Heart left ventricle (tissue), 16 donors: ENCODE results near the gene PLXNB3. TPM values are rescaled to one million over a fixed set of nuclear protein-coding genes. Genes with fewer than 3 reads are reported as not detected.
A peak's percentile ranks its signal among the peaks of the same experiment; 100 is the strongest.

ENCODE experiments used
- ATAC-seq, 4 donors: fragments of 200-7000 bp; cut with Tn5 transposase; one replicate each; pipeline ENCODE4 v1.9.1; 2020 to 2022; ENCODE audit warnings: moderate library complexity in 4 of 4, mild to moderate bottlenecking in 3 of 4, moderate number of reproducible peaks in 1 of 4
- DNase-seq, 5 donors: peaks; one replicate each; pipeline ENCODE4 v3.0.0-alpha.2; 2020
- H3K27ac ChIP-seq, 12 donors: fragments of 200-600 bp; sonication (generic) in 4 of 12; one replicate each; pipeline versions ENCODE4 v1.5.0 to v1.8.0; 2016 to 2022; ENCODE audit warnings: mild to moderate bottlenecking in 2 of 12
- H3K27me3 ChIP-seq, 9 donors: fragments of 200-600 bp; sonication (generic) in 2 of 9; one replicate each; pipeline versions ENCODE4 v1.5.1 to v1.8.0; 2016 to 2022; ENCODE audit warnings: mild to moderate bottlenecking in 3 of 9
- H3K36me3 ChIP-seq, 9 donors: fragments of 200-600 bp; sonication (generic) in 2 of 9; one replicate each; pipeline versions ENCODE4 v1.5.0 to v1.8.0; 2018 to 2022; ENCODE audit warnings: mild to moderate bottlenecking in 2 of 9
- H3K4me1 ChIP-seq, 12 donors: fragments of 200-600 bp; sonication (generic) in 4 of 12; one replicate each; pipeline versions ENCODE4 v1.5.0 to v1.8.0; 2016 to 2022; ENCODE audit warnings: mild to moderate bottlenecking in 3 of 12
- H3K4me3 ChIP-seq, 12 donors: fragments of 200-600 bp; sonication (generic) in 4 of 12; one replicate each; pipeline versions ENCODE4 v1.5.0 to v1.8.0; 2017 to 2022; ENCODE audit warnings: mild to moderate bottlenecking in 9 of 12, moderate library complexity in 4 of 12
- H3K9me3 ChIP-seq, 12 donors: fragments of 200-600 bp; sonication (generic) in 4 of 12; one replicate each; pipeline versions ENCODE4 v1.5.0 to v1.8.0; 2016 to 2022; ENCODE audit warnings: mild to moderate bottlenecking in 1 of 12
- POLR2A ChIP-seq, 2 donors: fragments of 450-650 bp; IDR thresholded peaks; one replicate each; pipeline ENCODE4 v1.6.1; 2017; ENCODE audit warnings: antibody characterized with exemption in 2 of 2, mild to moderate bottlenecking in 2 of 2, moderate library complexity in 2 of 2
- WGBS, 4 donors: extraction: QIAGEN DNeasy Blood & Tissue Kit in 2 of 4; methylation state at CpG; one replicate each; pipeline versions ENCODE4 v1.1.5 to v1.1.7; 2013 to 2018; 5-methylcytosine and 5-hydroxymethylcytosine counted together
- intact Hi-C, 10 donors: fragments of 100-400 bp; cut with DNase I; formaldehyde crosslinking; loops; one replicate each; pipeline versions ENCODE4 v1.11.1 to v1.14.2; 2022
- polyA plus RNA-seq, 2 donors: library from polyadenylated mRNA; stranded (reverse); fragments of 200-250 nt; gene quantifications; one replicate each; pipeline ENCODE4 v1.2.3, GENCODE V29; 2013
- total RNA-seq, 9 donors: library from RNA; depleted of rRNA in 2 of 9; stranded (reverse); fragments of >200 nt in 2 of 9; fragmentation: NEBNext Ultra II Directional in 3 of 9; extraction: Animal tissue kit (Norgen Biotek cat#: 25700) in 3 of 9; gene quantifications; one replicate each; pipeline versions ENCODE4 v1.1.0 to v1.2.4, GENCODE V29; 2016 to 2023
- TF ChIP-seq, protein P1 (sequence below), 12 donors: fragments of 200-600 bp; sonication (generic) in 4 of 12; IDR thresholded peaks; one replicate each; pipeline versions ENCODE4 v1.5.0 to v1.8.0; 2018 to 2022; ENCODE audit warnings: antibody characterized with exemption in 12 of 12, mild to moderate bottlenecking in 5 of 12
- donor health status: ischemic (EF 13 %, LVEDD 7.1; RV severe dilation, severe dysfunction).
- donor health status: healthy with polysubstance abuse.
- donor health status: DM: no; HTN: yes; CAD: no.
- donor health status: DM: no; HTN: no; CAD: no.
- donor health status: ischemic (EF 25% LVEDD 6.9; RV normal size, moderate dysfunction).
- donor health status: ischemic (EF 25% LVEDD 5.7; RV mildly dilated, moderate dysfunction).
- donor health status: healthy.
- donor health status: DM: yes; HTN: yes; CAD: no.
- donor health status: ischemic (EF 35%, LVEDD 5.7; RV mildly dilated, moderate dysfunction).
- donor health status: nonischemic (EF 11% LVEDD 7.7; RV severe dilation, severe dysfunction).
- donor health status: DM: yes; HTN: yes; CAD: no.
- donor health status: PGD.
- donor health status: ischemic (EF 29% LVEDD 5.4; RV normal size, mild dysfunction).
- donor health status: nonischemic (EF 23%, LVEDD 6.1; RV moderate dilation, normal function).

PLXNB3 gene
- total and polyA plus RNA-seq, 11 donors = 0.51 to 8.6 (median 2.8) TPM

DNA sequence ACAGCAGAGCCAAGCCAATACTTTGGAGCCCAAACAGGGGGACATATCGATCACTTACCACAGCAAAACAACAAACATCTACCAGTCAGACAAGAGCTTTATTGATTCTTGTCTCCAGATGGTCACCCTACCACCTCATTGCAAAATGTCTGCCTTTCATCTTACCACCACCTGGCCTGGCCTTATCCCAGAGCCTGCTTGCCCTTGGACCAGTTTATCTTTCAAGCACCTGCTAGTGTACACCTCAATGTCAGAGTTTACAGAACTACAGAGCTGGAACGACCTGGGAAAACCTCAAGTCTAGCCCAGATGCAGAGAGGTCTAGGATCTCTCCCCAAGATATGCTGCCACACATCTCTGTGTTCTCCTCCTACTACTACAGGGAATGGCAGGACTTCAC is 44.3 kb upstream of the PLXNB3 start:
- DNase-seq (no peak), ATAC-seq (no peak)
- H3K27me3 ChIP-seq = peaks cover 0 to 4% (median 0%) of the 10 kb centered on the region in 9 donors
- intact Hi-C loops = loop anchor here in 1 of 10 donors (10.0 kb wide), 1 partner anchor 205 kb away; the partner anchor contains the start of gene ARHGAP4
- H3K4me3 ChIP-seq = no peak overlapping the region
- peaks cover 0 to 3% (median 0%) of the 10 kb centered on the region in 12 donors for H3K9me3 ChIP-seq
- H3K27ac ChIP-seq = no peak overlapping the region
- TF ChIP-seq POLR2A (IDR thresholded peaks at IDR 0.05) = no peak
- TF ChIP-seq, protein P1, sequence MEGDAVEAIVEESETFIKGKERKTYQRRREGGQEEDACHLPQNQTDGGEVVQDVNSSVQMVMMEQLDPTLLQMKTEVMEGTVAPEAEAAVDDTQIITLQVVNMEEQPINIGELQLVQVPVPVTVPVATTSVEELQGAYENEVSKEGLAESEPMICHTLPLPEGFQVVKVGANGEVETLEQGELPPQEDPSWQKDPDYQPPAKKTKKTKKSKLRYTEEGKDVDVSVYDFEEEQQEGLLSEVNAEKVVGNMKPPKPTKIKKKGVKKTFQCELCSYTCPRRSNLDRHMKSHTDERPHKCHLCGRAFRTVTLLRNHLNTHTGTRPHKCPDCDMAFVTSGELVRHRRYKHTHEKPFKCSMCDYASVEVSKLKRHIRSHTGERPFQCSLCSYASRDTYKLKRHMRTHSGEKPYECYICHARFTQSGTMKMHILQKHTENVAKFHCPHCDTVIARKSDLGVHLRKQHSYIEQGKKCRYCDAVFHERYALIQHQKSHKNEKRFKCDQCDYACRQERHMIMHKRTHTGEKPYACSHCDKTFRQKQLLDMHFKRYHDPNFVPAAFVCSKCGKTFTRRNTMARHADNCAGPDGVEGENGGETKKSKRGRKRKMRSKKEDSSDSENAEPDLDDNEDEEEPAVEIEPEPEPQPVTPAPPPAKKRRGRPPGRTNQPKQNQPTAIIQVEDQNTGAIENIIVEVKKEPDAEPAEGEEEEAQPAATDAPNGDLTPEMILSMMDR (IDR thresholded peaks at IDR 0.05) = no peak
- H3K36me3 ChIP-seq = peaks cover 0 to 58% (median 48%) of the 10 kb centered on the region in 9 donors
- WGBS, 4 donors = 60 to 90% (median 77%) methylated on average over 2 of the region's 2 CpGs
- H3K4me1 ChIP-seq = peaks cover 0 to 18% (median 9%) of the 10 kb centered on the region in 12 donors

DNA sequence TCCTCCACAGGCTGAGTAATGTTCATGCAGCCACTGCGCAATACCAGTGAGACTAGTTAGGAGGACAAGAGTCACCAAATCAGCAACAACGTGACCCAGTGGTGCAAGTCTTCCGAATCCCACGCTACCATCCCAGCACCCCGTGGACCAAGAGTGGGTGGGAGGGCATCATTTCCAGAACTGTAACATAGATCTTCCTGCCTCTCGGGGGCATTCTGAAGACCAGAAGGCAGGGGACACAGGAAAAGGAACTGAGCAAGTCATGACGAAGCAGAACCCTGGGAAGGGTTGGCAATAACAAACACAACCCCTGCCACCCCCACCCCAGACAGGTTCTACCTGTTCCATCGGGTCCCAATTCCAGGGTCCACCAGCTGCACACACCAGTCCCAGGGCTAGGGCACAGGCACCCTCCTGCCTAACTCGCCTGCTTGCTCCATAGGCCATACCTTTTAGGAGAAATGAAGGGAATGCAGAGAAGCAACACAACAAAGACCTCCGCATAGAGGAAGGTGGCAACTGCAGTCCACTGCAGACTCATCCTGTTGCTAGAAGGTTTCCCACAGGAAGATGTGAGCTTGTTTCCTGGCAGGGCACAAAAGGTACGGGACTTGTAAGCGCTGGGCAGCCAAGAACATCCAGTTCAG is 41.2 kb upstream of the PLXNB3 start:
- H3K4me3 ChIP-seq = peak overlapping the region in 10 of 12 donors; percentile 49 to 95 (median 74)
- intact Hi-C loops = loop anchor here in 1 of 10 donors (10.0 kb wide), 1 partner anchor 202 kb away; the partner anchor contains the start of gene ARHGAP4
- DNase-seq (no peak), ATAC-seq (no peak)
- H3K4me1 ChIP-seq = peaks cover 3 to 45% (median 38%) of the 10 kb centered on the region in 12 donors
- peaks cover 0 to 6% (median 0%) of the 10 kb centered on the region in 9 donors for H3K27me3 ChIP-seq
- peaks cover 0 to 3% (median 0%) of the 10 kb centered on the region in 12 donors for H3K9me3 ChIP-seq
- peaks cover 0 to 42% (median 29%) of the 10 kb centered on the region in 9 donors for H3K36me3 ChIP-seq
- WGBS, 4 donors = 44 to 73% (median 58%) methylated on average over 12 of the region's 12 CpGs
- H3K27ac ChIP-seq = peak overlapping the region in 11 of 12 donors; percentile 85 to 94 (median 91)
- TF ChIP-seq, protein P1 (IDR thresholded peaks at IDR 0.05) = no peak
- no peak for TF ChIP-seq POLR2A (IDR thresholded peaks at IDR 0.05)

DNA sequence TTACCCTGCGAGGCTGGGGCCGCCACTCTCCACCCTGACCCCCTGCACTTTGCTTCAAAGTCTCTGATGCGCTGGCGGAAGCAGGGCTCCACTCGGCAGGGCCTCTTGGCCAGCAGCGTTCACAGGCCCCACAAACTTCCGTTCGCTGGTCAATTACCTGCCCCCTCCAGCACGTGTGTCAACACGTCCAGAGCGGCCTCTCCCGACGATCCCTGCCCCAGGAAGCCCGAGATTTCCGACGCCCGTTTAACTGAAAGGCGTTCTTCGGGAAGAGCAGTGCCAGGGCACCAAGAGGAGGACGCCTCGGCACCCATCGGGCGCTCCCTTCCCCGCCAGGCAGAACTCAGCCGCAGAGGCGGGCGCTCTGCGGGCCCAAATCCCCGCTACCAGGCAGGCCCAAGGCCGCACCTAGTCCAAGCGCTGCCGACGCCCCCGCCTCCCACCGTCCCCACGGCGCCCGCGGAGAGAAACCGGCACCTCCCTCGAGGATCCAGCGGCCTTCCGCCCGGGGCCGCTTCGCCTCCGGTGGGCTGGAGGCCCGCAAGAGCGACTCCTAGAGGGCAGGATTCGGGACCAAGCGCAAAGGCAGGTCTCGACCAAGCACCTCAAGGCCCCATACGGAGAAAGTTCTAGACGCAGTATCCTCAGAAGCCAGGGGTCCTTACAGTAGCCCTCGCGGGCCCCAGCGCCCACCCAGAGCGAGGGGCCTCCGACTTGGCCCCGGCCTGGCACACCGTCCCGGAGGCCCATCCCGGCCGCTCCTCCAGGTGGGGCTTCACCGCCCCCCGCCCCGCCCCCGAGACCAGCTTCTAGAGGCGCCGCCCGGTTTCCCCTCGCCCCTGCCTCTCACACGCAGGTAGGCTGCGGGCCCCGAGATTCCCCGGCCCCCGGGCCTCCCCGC is 40.4 kb upstream of the PLXNB3 start:
- Histone ChIP-seq H3K4me1 (peaks cover 3 to 53% (median 41%) of the 10 kb centered on the region in 12 donors), H3K27ac (peak overlapping the region; percentile 82 to 94 (median 90)), H3K36me3 (peaks cover 0 to 37% (median 21%) of the 10 kb centered on the region in 9 donors), H3K27me3 (peaks cover 0 to 6% (median 0%) of the 10 kb centered on the region in 9 donors), H3K9me3 (peaks cover 0 to 3% (median 0%) of the 10 kb centered on the region in 12 donors), H3K4me3 (peak overlapping the region; percentile 49 to 95 (median 72))
- DNase-seq (peak in 2 of 5 donors; percentile 39 to 66), ATAC-seq (peak in 1 of 4 donors; percentile 2)
- TF ChIP-seq, protein P1 (IDR thresholded peaks at IDR 0.05) = peak in 7 of 12 donors; percentile 9 to 50 (median 26)
- TF ChIP-seq POLR2A (IDR thresholded peaks at IDR 0.05) = no peak
- WGBS, 4 donors = 1 to 35% (median 15%) methylated on average over 25 to 78 of the region's 78 CpGs
- intact Hi-C loops = loop anchor here in 1 of 10 donors (10.0 kb wide), 1 partner anchor 201 kb away; the partner anchor contains the start of gene ARHGAP4
